GM18505 (cell line): ENCODE data around the gene EIF5A2.

ENCODE experiments used
- ATAC-seq: cut with Tn5 transposase; IDR thresholded peaks from one replicate; pipeline ENCODE4 v1.9.1; 2021; ENCODE audit not compliant: unreplicated experiment
- POLR2A ChIP-seq: IDR thresholded peaks from 4 replicates; pipeline ENCODE4 v1.6.1; 2011; ENCODE audit warnings: borderline replicate concordance; ENCODE audit not compliant: insufficient read depth, insufficient read length; ENCODE audit errors: extremely low read depth

Gene EIF5A2

GRCh38 chr3:170848292-170848917, 60.0 kb downstream of the EIF5A2 start:
- ATAC-seq = no peak
- no peak for TF ChIP-seq POLR2A

- no peak for TF ChIP-seq POLR2A
- ATAC-seq = no peak
Measured at GRCh38 chr3:170844377-170844776, 64.1 kb downstream of the EIF5A2 start.

GRCh38 chr3:170840291-170840859, 68.1 kb downstream of the EIF5A2 start:
- no peak for TF ChIP-seq POLR2A
- no peak for ATAC-seq

- ATAC-seq = no peak
- no peak for TF ChIP-seq POLR2A
Measured at GRCh38 chr3:170839518-170840100, 68.8 kb downstream of the EIF5A2 start.
